Activated CD8-positive, alpha-beta T cell treated with anti-CD3 and anti-CD28 coated beads, Interleukin-2, amount 10 ng/mL, durations not matched to agents 7 days and 5 days (primary cell): ENCODE results near the gene AHDC1. TPM values are rescaled to one million over a fixed set of nuclear protein-coding genes. Genes with fewer than 3 reads are reported as not detected.

Experiments used
- ATAC-seq: fragments of 150-1000 bp; cut with Tn5 transposase; one replicate; pipeline ENCODE4 v1.10.0; 2021; ENCODE audit warnings: moderate library complexity
- CTCF ChIA-PET: fragments of 350-600 bp; sonication (Branson Sonifier 250); formaldehyde crosslinking; loops from one replicate; lab custom pipeline; 2021; ENCODE audit warnings: antibody characterized with exemption; lab: Charles Lee
- POLR2A ChIA-PET: fragments of 350-600 bp; sonication (Branson Sonifier 250); formaldehyde crosslinking; loops from one replicate; lab custom pipeline; 2021; ENCODE audit warnings: antibody characterized with exemption; lab: Charles Lee
- DNase-seq: peaks from one replicate; pipeline ENCODE4 v3.0.0-alpha.2; 2020
- H3K27ac Mint-ChIP-seq: one replicate; pipeline ENCODE4 v1.8.0; 2021; ENCODE audit warnings: mild to moderate bottlenecking, mixed read lengths
- H3K27me3 Mint-ChIP-seq: one replicate; pipeline ENCODE4 v1.8.0; 2021; ENCODE audit warnings: low read depth, mixed read lengths
- H3K36me3 Mint-ChIP-seq: one replicate; pipeline ENCODE4 v1.8.0; 2021; ENCODE audit warnings: low read depth, mixed read lengths
- H3K4me1 Mint-ChIP-seq: one replicate; pipeline ENCODE4 v1.8.0; 2021; ENCODE audit warnings: low read depth, mixed read lengths
- H3K4me3 Mint-ChIP-seq: one replicate; pipeline ENCODE4 v1.8.0; 2021; ENCODE audit warnings: mild to moderate bottlenecking, mixed read lengths
- H3K9me3 Mint-ChIP-seq: one replicate; pipeline ENCODE4 v1.8.0; 2022; ENCODE audit warnings: mixed read lengths; ENCODE audit not compliant: insufficient read depth
- total RNA-seq, 2 experiments: library from RNA; stranded (reverse); gene quantifications; one replicate each; pipeline ENCODE4 v1.2.3, GENCODE V29; 2021

The AHDC1 gene
- total RNA-seq, 2 experiments from 2014 or later = 20.9 to 22.7 TPM

DNA sequence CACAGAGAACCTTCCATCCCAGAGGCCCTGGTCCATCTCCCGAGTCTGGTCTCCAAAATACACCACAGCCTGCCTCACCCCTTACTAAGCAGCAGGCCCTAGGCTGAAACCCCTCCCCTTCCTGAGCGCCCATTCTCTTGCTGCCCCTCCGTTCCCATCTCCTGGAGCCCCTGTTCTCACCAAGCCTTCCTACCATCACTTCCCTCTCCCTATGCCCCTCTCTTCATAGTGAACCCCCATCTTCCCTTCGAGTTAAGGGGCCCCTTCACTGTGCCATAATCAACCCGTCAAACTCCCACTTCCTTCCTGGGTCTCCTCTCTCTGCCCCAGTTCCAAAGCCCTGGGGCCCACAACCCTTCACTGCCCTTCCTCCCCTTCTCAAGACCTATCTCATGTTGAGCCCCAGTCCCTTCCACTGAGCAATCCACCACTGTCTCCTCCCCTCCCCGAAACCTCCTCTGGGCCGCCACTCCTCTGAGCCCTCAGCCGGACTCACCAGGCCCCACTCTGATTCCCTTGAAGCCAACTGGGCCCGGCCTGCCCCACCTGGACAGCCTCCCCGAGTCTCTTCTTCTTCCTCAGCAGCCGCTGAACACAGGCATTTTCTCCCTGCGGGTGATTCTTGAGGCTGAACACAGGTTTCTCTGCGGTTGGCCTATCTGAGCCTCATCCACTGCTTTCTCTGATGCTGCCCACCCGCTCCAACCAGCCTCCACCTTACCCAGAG lies 71.8 kb downstream of the AHDC1 start:
- POLR2A ChIA-PET = no interaction called here
- Mint-ChIP-seq H3K9me3 (no peaks in the 10 kb centered on the region), H3K27ac (peak overlapping the region; percentile 81), H3K36me3 (peaks cover 15% of the 10 kb centered on the region), H3K4me3 (no peak overlapping the region), H3K4me1 (peaks cover 32% of the 10 kb centered on the region), H3K27me3 (no peaks in the 10 kb centered on the region)
- CTCF ChIA-PET = no interaction called here
- ATAC-seq = no peak
- no peak for DNase-seq

DNA sequence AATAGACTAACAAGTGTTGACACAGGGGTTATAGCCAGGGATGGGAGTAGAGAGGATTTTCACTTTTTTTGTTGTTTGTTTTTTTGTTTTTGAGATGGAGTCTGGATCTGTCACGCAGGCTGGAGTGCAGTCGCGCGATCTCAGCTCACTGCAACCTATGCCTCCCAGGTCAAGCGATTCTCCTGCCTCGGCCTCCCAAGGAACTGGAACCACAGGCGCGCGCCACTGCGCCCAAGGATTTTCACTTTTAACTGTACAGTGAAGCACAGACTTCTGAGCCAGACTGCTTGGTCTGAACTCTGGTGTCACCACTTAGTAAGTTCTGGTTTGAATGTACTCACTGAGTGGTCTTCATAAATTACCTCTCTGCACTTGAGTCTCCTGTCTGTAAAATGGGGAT lies 73.8 kb downstream of the AHDC1 start:
- DNase-seq (no peak), ATAC-seq (no peak)
- Mint-ChIP-seq H3K27me3 (no peaks in the 10 kb centered on the region), H3K4me3 (no peak overlapping the region), H3K36me3 (peaks cover 21% of the 10 kb centered on the region), H3K9me3 (no peaks in the 10 kb centered on the region), H3K27ac (no peak overlapping the region), H3K4me1 (peaks cover 47% of the 10 kb centered on the region)
- CTCF ChIA-PET = interaction anchor here (2.1 kb wide), 1 partner anchor 26 kb away, joined by 7 read pairs; no protein-coding TSS in a partner anchor
- POLR2A ChIA-PET = no interaction called here

GRCh38 chr1:27529704-27530018 lies 74.3 kb downstream of the AHDC1 start:
- no peak for DNase-seq
- H3K4me1 Mint-ChIP-seq = peaks cover 51% of the 10 kb centered on the region
- H3K9me3 Mint-ChIP-seq = no peaks in the 10 kb centered on the region
- H3K36me3 Mint-ChIP-seq = peaks cover 21% of the 10 kb centered on the region
- no peaks in the 10 kb centered on the region for H3K27me3 Mint-ChIP-seq
- H3K4me3 Mint-ChIP-seq = no peak overlapping the region
- ATAC-seq = no peak
- ChIA-PET POLR2A (no interaction called here), CTCF (interaction anchor here (2.1 kb wide), 1 partner anchor 27 kb away, joined by 7 read pairs; no protein-coding TSS in a partner anchor)
- H3K27ac Mint-ChIP-seq = no peak overlapping the region

DNA sequence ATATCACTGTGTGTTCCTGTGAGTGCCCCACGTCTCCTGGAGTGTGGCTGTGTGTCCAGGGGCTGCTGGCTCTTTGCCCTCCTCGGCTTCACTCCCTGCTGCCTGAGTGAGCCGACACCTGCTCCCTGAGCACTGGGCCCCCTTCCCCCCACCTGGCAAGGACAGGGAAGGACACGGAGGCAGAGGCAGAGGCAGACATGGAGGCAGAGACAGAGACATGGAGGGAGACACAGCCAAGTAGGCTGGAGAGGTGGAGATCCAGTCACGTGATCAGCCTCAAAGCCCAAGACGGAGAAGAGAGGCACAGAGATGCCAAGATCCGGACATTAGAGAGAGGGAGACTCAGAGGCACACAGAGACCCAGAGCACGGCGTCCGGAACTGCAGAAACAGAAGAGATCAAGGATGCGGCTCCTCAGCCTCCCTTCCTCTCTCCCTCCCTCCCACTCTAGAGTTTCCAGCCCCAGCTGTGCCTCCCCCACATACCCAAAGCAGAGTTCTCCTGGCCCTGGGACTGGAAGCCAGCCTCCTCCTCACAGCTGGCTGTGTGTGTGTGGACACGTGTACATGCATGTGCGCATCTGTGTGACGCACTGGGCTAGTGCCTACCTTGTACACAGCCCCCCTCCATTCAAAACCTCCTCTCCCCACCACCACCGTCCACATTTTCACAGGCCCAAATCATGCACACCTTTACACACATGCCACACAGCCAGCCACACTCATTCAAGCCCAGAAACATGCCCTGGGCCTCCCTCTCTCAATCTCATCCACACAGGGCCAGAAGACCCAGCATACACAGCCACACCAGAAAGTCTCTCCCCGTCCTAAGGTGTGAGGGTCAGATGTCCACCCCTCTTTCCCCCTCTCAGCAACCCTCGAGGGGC lies 74.9 kb downstream of the AHDC1 start:
- no peak overlapping the region for H3K27ac Mint-ChIP-seq
- ChIA-PET POLR2A (no interaction called here), CTCF (interaction anchor here (2.1 kb wide), 1 partner anchor 27 kb away, joined by 7 read pairs; no protein-coding TSS in a partner anchor)
- peak overlapping the region; percentile 34 for H3K4me3 Mint-ChIP-seq
- H3K4me1 Mint-ChIP-seq = peaks cover 57% of the 10 kb centered on the region
- ATAC-seq (no peak), DNase-seq (no peak)
- no peaks in the 10 kb centered on the region for H3K9me3 Mint-ChIP-seq
- H3K36me3 Mint-ChIP-seq = peaks cover 22% of the 10 kb centered on the region
- H3K27me3 Mint-ChIP-seq = no peaks in the 10 kb centered on the region

GRCh38 chr1:27527890-27528817 lies 75.8 kb downstream of the AHDC1 start:
- Mint-ChIP-seq H3K9me3 (no peaks in the 10 kb centered on the region), H3K4me3 (peak overlapping the region; percentile 34), H3K36me3 (peaks cover 17% of the 10 kb centered on the region), H3K4me1 (peaks cover 61% of the 10 kb centered on the region), H3K27me3 (no peaks in the 10 kb centered on the region), H3K27ac (peak overlapping the region; percentile 31)
- peak; percentile 14 for ATAC-seq
- DNase-seq = peak; percentile 42
- ChIA-PET CTCF (interaction anchor here (2.1 to 2.9 kb wide), 2 partner anchors 28 to 135 kb away, joined by 7 to 13 read pairs; no protein-coding TSS in a partner anchor), POLR2A (no interaction called here)

DNA sequence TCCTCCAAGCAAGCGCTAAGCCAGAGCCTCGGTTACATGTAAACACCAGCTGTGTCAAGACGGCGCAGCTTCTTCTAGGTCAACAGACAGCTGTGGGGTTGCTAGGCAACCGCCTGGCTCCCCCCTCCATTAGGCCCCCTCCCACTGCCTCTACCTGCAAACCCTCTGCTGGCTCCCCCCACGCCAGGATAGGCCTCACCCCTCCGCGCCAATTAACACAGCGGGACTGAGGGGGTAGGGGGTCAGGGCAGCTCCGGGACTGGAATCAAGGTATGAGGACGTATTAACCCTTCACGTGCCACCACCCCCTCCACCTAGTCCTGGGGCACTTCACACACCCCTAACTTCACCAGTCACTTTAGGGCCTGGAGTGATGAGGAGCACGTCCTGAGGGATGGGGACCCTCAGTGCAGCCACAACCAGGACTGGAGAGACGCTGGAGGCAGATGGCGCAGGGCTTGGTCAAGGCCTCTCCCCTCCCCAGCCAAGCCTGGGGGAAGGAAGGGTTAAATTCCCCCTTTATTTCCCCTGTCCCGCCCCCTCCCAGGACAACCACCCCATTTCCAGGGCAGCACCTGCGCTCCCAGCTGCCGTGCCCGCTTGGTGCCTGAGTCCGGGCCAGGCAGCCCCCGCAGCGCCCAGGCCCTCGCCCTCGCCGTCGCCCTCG lies 76.6 kb downstream of the AHDC1 start:
- DNase-seq (peak; percentile 60), ATAC-seq (no peak)
- POLR2A ChIA-PET = interaction anchor here (0.9 kb wide), 1 partner anchor 12 kb away, joined by 3 read pairs; no protein-coding TSS in a partner anchor
- H3K9me3 Mint-ChIP-seq = no peaks in the 10 kb centered on the region
- CTCF ChIA-PET = interaction anchor here (2.9 to 7.1 kb wide), 2 partner anchors 79 to 136 kb away, joined by 13 to 97 read pairs; partner anchors contain the start of gene AHDC1
- no peak overlapping the region for H3K27ac Mint-ChIP-seq
- H3K27me3 Mint-ChIP-seq = no peaks in the 10 kb centered on the region
- peak overlapping the region; percentile 13 for H3K4me3 Mint-ChIP-seq
- H3K36me3 Mint-ChIP-seq = peaks cover 16% of the 10 kb centered on the region
- peaks cover 60% of the 10 kb centered on the region for H3K4me1 Mint-ChIP-seq

DNA sequence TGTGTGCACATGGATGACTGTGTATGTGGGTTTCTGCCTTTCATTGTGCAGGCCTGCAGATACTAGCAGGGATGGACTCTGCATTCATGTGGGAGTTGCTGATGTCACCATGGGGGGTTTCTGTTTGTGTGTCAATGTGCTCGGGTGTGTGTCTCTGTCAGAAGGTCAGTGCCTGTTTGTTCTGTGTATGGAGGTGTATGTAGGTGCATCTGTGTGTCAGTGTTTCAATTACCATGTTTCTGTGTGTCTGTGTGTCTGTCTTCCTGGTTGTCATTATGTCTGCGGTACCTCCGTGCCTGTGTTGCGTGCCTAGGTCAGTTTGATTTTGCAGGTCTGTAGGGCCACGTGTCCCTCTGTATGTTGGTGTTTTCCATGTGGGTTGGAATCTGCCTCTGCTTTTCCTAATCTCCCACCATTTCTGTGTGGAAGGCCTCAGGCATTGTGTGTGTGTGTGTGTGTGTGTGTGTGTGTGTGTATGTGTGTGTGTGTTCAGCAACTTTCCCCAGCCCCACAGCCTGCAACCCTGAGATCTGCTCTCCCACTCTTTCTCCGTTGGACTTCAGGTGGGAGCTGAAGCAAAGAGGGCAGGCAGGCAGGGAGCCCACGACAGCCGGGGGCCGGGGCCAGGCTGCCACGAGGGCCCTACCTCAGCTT lies 77.2 kb downstream of the AHDC1 start:
- peaks cover 60% of the 10 kb centered on the region for H3K4me1 Mint-ChIP-seq

GRCh38 chr1:27525296-27526272 lies 78.4 kb downstream of the AHDC1 start:
- ChIA-PET CTCF (interaction anchor here (0.6 to 7.1 kb wide), 12 partner anchors 10 to 137 kb away, joined by 3 to 97 read pairs (median 8); partner anchors contain the start of genes AHDC1 and WASF2), POLR2A (interaction anchor here (0.9 to 5.9 kb wide), 5 partner anchors 10 to 123 kb away, joined by 4 to 51 read pairs (median 5); partner anchors contain the start of gene WASF2)
- peak overlapping the region; percentile 66 for H3K4me3 Mint-ChIP-seq
- no peaks in the 10 kb centered on the region for H3K27me3 Mint-ChIP-seq
- peak overlapping the region; percentile 65 for H3K27ac Mint-ChIP-seq
- DNase-seq = peak; percentile 85
- peaks cover 67% of the 10 kb centered on the region for H3K4me1 Mint-ChIP-seq
- no peaks in the 10 kb centered on the region for H3K9me3 Mint-ChIP-seq
- ATAC-seq = peak; percentile 56
- H3K36me3 Mint-ChIP-seq = peaks cover 11% of the 10 kb centered on the region

More for the DNA sequence above, 77.2 kb downstream of the AHDC1 start:
- Mint-ChIP-seq H3K27me3 (no peaks in the 10 kb centered on the region), H3K36me3 (peaks cover 11% of the 10 kb centered on the region), H3K27ac (peak overlapping the region; percentile 65), H3K4me3 (peak overlapping the region; percentile 66), H3K9me3 (no peaks in the 10 kb centered on the region)
- ChIA-PET POLR2A (interaction anchor here (0.9 to 5.9 kb wide), 5 partner anchors 11 to 92 kb away, joined by 3 to 51 read pairs (median 5); partner anchors contain the start of gene WASF2), CTCF (interaction anchor here (1.1 to 7.1 kb wide), 8 partner anchors 31 to 136 kb away, joined by 3 to 97 read pairs (median 12); partner anchors contain the start of gene AHDC1)
- DNase-seq (no peak), ATAC-seq (no peak)

GRCh38 chr1:27523337-27524020 lies 80.5 kb downstream of the AHDC1 start:
- no peaks in the 10 kb centered on the region for H3K27me3 Mint-ChIP-seq
- H3K36me3 Mint-ChIP-seq = peaks cover 8% of the 10 kb centered on the region
- peaks cover 77% of the 10 kb centered on the region for H3K4me1 Mint-ChIP-seq
- H3K27ac Mint-ChIP-seq = peak overlapping the region; percentile 93
- POLR2A ChIA-PET = interaction anchor here (0.8 to 5.9 kb wide), 7 partner anchors 33 to 146 kb away, joined by 3 to 51 read pairs (median 3); partner anchors contain the start of gene WASF2
- no peak for ATAC-seq
- CTCF ChIA-PET = interaction anchor here (0.7 to 7.1 kb wide), 28 partner anchors 13 to 227 kb away, joined by 3 to 97 read pairs (median 6); partner anchors contain the start of genes AHDC1, IFI6 and WASF2
- DNase-seq = no peak
- peak overlapping the region; percentile 84 for H3K4me3 Mint-ChIP-seq
- no peaks in the 10 kb centered on the region for H3K9me3 Mint-ChIP-seq
